Activated CD4-positive, alpha-beta T cell treated with anti-CD3 and anti-CD28 coated beads for 24 hours (primary cell): Measurements from ENCODE around the gene LRRC10B.

ENCODE experiments used
- DNase-seq, 2 donors: peaks; one replicate each; pipeline ENCODE4 v3.0.0-alpha.2; 2020; ENCODE audit warnings: low read depth in 2 of 2

Gene LRRC10B

GRCh38 chr11:61546663-61547062 is 38.1 kb downstream of the LRRC10B start:
- DNase-seq: no peak

- no peak for DNase-seq
Measured at GRCh38 chr11:61547246-61547645, 38.7 kb downstream of the LRRC10B start.

- DNase-seq: no peak
Measured at GRCh38 chr11:61549177-61549576, 40.6 kb downstream of the LRRC10B start.

GRCh38 chr11:61549662-61550568 is 41.4 kb downstream of the LRRC10B start:
- no peak for DNase-seq

- no peak for DNase-seq
Measured at GRCh38 chr11:61550665-61551227, 42.2 kb downstream of the LRRC10B start.

- DNase-seq: no peak
Measured at GRCh38 chr11:61551634-61552033, 43.1 kb downstream of the LRRC10B start.

- DNase-seq: no peak
Measured at GRCh38 chr11:61552108-61552635, 43.6 kb downstream of the LRRC10B start.

- no peak for DNase-seq
Measured at GRCh38 chr11:61553373-61554171, 45.0 kb downstream of the LRRC10B start.

- no peak for DNase-seq
Measured at GRCh38 chr11:61554172-61554988, 45.8 kb downstream of the LRRC10B start.

- no peak for DNase-seq
Measured at GRCh38 chr11:61555051-61555969, 46.8 kb downstream of the LRRC10B start.

- DNase-seq: no peak
Measured at GRCh38 chr11:61555978-61556377, 47.4 kb downstream of the LRRC10B start.

- DNase-seq: no peak
Measured at GRCh38 chr11:61556621-61557020, 48.1 kb downstream of the LRRC10B start.
